NCI-H748 (cell line): ENCODE results near the gene KRT3.

Source experiments
- DNase-seq: peaks from one replicate; lab custom pipeline; 2025; ENCODE audit not compliant: unreplicated experiment; lab: John Stamatoyannopoulos, UW

The KRT3 gene

DNA sequence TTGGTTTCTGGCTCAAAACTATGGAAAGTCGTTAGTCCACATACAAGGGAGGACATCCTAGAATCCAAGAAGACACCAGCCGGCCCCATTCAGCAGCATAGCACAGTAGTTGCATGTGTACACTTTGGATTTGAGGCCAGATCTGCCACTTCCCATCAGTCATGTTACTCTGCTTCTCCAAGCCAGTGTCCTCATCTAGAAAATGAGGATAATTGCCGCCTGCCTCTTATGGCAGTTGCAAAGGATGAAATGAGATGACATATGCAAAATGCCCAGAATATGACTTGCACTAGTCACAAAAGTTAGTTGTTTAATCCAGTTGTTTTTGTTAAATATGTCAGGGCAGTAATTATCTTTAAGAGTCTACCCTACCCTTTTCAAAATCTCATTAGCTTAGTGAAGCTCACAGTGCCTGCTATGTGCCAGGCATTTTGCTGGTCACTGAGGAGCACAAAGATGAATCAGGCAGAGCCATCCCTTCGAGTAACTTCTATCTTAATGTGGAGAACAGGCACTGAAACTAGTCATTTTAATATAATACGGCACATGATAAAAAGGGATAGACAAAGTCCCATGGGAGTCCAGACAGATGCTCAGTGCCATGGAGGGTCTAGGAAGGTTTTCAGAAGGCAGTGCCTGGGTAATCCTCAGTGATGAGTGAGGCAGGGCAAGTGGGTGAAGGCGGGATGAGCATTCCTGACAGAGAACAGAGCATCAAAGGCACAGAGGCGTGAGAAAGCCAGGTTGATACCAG is 12.2 kb downstream of the KRT3 start:
- DNase-seq, result no peak

- DNase-seq, result no peak
These were observed 13.4 kb downstream of the KRT3 start for GRCh38 chr12:52782502-52782901.

DNA sequence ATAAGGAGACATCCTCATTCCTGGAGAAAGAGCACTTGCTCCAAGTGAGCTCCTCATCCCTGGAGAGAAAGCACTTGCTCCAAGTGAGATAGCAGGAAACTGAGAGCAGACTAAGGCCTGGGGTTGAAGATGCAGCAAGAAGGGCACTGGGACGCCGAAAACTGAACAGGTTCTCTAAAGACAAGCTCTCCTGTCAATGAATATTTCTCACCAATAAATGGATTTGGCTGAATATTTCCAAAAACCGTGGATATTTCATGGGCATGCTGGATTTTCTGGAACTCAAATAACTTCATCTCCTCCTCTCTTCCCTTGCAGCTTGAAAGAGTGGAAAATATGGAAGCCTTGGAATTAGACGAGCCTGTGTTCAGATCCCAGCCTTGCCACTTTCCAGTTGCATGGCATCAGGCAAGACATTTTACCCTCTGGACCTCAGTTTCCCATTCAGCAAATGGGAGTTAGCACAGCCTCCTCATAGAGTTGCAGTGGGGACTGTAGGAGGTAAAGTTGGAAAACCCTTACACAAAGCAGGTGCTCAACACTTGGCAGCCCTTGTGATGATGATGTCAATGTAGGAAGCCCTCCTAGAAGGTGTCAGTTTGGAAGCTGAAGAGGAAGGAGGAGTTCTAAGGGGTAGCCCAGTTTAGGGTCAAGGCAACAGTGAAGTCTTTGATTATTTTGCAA is 14.4 kb downstream of the KRT3 start:
- DNase-seq, result no peak

DNA sequence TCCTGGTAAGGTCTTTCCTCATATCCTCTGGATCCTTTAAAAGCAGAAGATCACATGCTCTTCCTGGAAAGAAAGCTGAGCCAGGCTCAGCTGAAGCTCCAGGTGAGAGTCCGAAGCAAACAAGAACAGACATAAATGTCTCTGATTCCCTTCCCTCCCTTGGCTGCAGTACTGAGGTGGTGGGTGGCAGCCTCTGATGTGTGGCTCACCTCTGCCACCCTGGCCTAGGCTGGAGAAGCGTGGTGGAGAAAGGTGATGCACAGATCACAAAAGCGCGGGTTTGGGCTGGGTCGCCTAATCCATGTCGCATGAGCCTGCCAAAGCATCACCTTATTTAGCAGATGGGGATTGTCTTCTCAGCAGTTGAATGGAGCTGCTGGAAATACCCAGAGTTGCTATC is 16.0 kb downstream of the KRT3 start:
- DNase-seq, result no peak

- no peak for DNase-seq
These were observed 17.1 kb downstream of the KRT3 start for GRCh38 chr12:52778833-52779232.

- no peak for DNase-seq
These were observed 18.4 kb downstream of the KRT3 start for GRCh38 chr12:52777566-52777965.

GRCh38 chr12:52776913-52777395 is 19.0 kb downstream of the KRT3 start, which contains the start of gene KRT76:
TSS of gene KRT76 (minus strand) at chr12:52777345. CDS start at chr12:52777291, 54 bp downstream.
- DNase-seq, result no peak

DNA sequence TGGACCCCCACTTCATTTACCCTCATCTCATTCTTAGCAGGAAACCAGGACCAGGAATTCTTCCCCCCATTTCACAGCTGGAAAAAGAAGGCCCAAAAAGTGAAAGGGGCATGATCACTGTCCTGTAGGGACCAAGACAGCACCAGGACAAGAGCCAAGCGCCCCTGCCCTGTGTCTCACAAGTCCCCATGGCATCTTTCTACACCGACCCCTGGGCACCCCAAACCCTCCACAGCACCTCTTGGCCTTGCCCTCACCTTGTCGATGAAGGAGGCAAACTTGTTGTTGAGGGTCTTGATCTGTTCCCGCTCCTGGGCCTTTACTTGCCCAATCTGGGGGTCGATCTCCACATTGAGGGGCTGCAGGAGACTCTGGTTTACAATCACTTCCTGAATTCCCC is 19.5 kb downstream of the KRT3 start:
- no peak for DNase-seq

DNA sequence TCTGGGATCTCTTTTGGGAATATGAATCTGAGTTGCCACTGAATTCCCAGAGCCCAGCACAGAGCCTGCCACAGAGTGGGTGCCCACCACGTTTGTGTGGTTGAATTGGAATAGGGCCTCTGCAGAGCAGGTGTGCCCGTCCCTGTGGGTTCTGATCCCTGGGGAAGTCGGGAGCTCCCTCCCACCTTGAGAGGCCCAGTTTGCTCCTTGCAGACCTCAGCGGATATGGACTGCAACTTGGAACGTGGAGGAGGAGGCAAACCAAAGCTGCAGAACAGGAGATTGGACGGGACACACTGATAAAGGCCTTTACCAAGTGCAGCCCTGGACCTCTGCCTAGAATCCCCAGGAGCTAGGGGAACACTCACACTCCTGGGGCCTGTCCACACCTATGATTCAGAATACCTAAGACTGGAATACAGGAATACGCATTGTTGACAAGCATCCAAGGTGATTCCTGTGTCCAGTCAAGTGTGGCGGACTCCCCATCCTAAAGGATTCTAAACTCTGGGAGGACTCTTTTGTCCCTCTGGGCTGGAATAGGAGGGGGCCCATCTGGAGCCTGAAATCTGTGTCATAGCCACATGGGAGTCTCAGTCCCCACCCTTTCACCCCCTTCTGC is 21.2 kb downstream of the KRT3 start:
- DNase-seq, result no peak

DNA sequence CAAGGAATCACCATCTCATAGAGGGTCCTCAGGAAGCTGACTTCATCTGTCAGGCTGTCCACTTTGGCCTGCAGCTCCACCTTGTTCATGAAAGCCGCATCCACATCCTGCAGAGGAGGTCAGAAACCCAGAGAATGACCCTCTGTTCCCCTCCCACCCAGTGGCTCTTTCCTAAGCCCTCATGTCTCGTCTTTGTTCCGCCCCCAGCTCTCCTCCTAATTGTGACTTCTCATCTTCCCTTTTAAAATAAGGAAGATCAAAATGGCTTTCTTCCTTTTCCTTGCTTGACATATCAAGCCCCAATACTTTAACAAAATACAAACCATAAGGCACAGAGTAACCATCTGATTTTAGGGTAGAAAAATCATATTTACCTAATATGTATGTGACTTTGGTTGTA is 23.1 kb downstream of the KRT3 start:
- DNase-seq, result no peak

- no peak for DNase-seq
These were observed 23.7 kb downstream of the KRT3 start for GRCh38 chr12:52772188-52772587.

DNA sequence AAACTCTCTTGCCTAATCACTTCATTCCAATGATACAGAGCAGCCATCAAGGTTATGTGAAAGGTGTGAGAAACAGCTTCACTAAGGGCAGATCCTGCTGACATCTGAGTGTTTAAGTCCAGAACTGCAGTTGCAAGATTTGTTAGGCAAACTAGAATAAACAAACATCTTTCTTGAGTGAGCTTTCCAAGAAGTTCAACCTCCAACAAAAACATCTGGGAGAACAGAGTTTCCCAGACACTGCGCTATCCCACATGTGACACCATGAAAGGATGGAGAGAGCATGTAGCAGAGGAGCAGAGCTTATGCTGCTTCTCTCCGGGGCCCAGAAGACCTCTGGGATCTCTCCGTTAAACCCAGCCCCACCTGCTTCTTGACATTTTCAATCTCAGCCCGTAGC is 24.4 kb downstream of the KRT3 start:
- no peak for DNase-seq

DNA sequence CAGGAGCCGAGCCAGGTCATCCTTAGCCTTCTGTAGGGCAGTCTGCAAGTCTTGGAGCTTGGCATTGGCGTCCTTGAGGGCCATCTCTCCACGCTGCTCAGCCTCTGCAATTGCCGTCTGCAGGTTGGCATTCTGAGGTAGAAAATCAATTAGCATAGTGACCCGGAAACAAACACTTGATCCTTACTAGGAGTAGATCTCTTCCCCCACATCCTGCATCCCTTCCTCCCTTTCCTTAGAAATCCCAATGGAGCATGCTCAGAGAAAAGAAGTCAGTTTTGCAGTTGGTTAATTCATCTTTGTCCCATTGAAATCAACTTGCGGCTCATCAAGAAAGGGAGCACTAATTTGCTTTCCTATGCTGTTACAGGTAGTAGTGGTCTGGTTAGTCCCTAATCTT is 24.8 kb downstream of the KRT3 start:
- no peak for DNase-seq

- no peak for DNase-seq
These were observed 26.0 kb downstream of the KRT3 start for GRCh38 chr12:52769946-52770345.

DNA sequence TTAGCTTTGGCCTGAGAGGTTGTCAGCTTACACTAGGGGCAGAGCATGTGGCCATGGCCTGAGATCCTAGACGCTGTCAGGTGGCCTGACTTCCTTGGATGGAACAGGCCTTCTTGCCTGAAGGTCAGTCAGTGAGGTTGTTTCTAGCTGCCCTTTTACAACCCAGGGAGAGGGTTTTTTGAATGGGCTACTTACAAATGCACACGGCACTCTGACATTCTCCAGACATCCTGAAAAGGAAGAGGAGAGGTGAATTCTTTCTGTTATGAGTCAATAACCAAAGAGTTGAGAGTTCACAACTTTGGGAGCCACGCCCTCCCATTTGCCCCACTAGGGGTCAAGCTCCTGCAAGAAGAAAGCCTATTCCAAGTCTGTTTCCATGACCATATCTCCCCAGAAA is 26.6 kb downstream of the KRT3 start:
- no peak for DNase-seq

- DNase-seq, result no peak
These were observed 27.3 kb downstream of the KRT3 start for GRCh38 chr12:52768479-52769200.

GRCh38 chr12:52767427-52767826 is 28.5 kb downstream of the KRT3 start:
- no peak for DNase-seq

DNA sequence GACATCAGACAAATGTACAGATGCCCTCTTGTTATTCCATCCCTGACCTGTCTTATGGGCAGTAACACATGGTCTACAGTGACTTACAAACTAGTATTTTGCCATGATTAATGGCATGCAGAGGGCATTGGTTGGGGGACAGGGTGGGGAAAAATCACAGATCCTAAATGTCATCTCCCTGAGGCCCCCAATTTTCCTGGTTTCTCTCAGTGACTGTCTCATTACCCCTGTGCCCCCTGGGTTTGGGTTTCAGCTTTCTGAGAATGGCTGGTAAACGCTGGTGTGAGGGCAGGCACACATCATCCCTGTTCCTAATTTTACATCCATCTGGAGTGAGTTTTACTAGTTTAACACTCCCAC is 28.9 kb downstream of the KRT3 start:
- no peak for DNase-seq

DNA sequence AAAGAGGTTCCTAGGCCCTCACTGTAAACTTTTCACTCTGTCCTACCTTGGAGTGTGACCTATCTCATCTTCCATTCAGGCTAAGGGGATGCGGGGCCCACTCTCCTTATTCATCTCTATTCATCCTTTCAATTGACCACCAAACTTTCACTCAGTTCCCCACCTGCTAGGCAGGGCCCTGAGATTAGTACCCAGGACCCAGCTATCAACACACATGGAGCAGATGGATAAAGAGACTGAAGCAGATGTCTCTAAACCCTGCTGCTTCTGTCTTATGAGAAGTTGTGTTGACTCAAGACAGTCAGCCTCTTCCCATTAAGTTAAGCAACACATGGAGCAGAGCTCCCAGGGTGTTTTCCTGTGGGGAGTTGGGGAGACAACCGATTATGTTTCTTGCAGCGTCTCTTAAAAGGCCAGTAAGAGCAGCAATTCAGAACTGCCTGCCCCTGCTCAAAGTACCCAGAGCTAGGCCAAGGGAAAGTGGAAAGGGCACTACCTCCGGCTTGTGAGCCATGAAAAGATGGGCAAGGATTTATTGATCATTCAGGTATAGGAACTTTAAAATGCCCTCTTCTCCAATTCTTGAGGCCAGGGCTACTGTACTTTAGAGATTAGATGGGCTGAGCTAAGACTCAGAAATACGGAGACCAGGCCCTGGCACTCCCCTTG is 29.4 kb downstream of the KRT3 start:
- DNase-seq, result no peak

DNA sequence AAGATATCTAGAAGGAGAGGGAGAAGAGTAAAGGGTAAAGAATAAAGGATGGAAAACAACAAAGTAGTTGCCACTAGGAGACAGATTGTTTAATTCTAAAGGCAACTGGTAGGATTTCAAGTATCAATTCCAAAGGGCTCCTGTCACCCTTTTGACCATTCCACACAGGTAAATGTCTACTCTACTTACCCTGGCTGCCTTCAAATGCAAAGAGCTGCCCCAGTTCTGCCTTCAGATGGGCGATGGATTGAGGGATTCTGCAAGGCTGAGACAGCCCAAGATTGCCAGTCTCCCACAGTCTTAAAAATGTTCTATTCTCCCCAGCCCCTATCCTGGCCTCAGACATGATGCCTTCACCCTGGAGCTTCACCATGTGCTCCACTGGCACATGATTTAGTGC is 30.2 kb downstream of the KRT3 start:
- DNase-seq, result no peak

- DNase-seq, result no peak
These were observed 31.9 kb downstream of the KRT3 start for GRCh38 chr12:52763991-52764390.
